HCT116 (cell line): ENCODE measurements around the gene SNCAIP. TPM values are rescaled to one million over a fixed set of nuclear protein-coding genes. Genes with fewer than 3 reads are reported as not detected.

Experiments
- ATAC-seq: fragments of 200-7000 bp; cut with Tn5 transposase; 2 replicates; pipeline ENCODE4 v1.9.1; 2020; ENCODE audit warnings: mild to moderate bottlenecking, moderate library complexity
- BruUV-seq: library from RNA; stranded (reverse); fragments of 400-500 nt; replicated peaks from 2 replicates; lab custom pipeline; 2021; lab: Mats Ljungman, UMichigan
- CTCF ChIA-PET: fragments of 300-600 bp; sonication (Branson Sonifier 250); formaldehyde crosslinking; loops from one replicate; lab custom pipeline; 2021; ENCODE audit warnings: antibody characterized with exemption; lab: Charles Lee
- POLR2A ChIA-PET: fragments of 300-600, 350-600 bp; sonication (Branson Sonifier 250); formaldehyde crosslinking; loops from one replicate; lab custom pipeline; 2021; ENCODE audit warnings: antibody characterized with exemption; lab: Charles Lee
- RAD21 ChIA-PET, 2 experiments: fragments of 300-600 bp; sonication (Branson Sonifier 250); formaldehyde crosslinking; loops; one replicate each; lab custom pipeline; 2023; ENCODE audit warnings: low total read pairs in 2 of 2; ENCODE audit not compliant: uncharacterized antibody in 2 of 2, unreplicated experiment in 2 of 2, low non-redundant PET in 1 of 2; lab: Charles Lee
- DNase-seq: peaks from one replicate; pipeline ENCODE4 v3.0.0-alpha.2; 2010; ENCODE audit warnings: low read depth, low spot score
- H2AFZ ChIP-seq: fragments of 200-600 bp; shearing (Covaris generic), sonication (generic); 2 replicates; pipeline ENCODE4 v1.6.1; 2017; ENCODE audit warnings: low read depth, mixed run types, mixed read lengths, antibody characterized with exemption, low read length; ENCODE audit not compliant: poor library complexity, severe bottlenecking
- H3K27ac ChIP-seq: 2 replicates; pipeline ENCODE4 v1.5.1; 2012; ENCODE audit warnings: low read depth, low read length
- H3K27me3 ChIP-seq: fragments of 200-600 bp; sonication (generic); 2 replicates; pipeline ENCODE4 v1.6.1; 2016; ENCODE audit warnings: mixed run types, low read length, mixed read lengths; ENCODE audit not compliant: insufficient read depth
- H3K36me3 ChIP-seq, 2 experiments: fragments of 200-500 bp in 1 of 2; fragments of 200-600 bp in 1 of 2; sonication (Bioruptor generic) in 1 of 2; sonication (generic) in 1 of 2; 2 replicates each; pipeline versions ENCODE4 v1.5.1 to v1.6.1; 2014 to 2016; ENCODE audit warnings: low read length in 2 of 2, inconsistent platforms in 1 of 2, mixed read lengths in 1 of 2, mixed run types in 1 of 2; ENCODE audit not compliant: insufficient read depth in 2 of 2, control insufficient read depth in 1 of 2
- H3K4me1 ChIP-seq, 2 experiments: fragments of 200-600 bp in 1 of 2; sonication (generic) in 1 of 2; 2 replicates each; pipeline versions ENCODE4 v1.5.1 to v1.6.1; 2012 to 2017; ENCODE audit warnings: low read length in 2 of 2, inconsistent platforms in 1 of 2, mild to moderate bottlenecking in 1 of 2, mixed read lengths in 1 of 2, mixed run types in 1 of 2, moderate library complexity in 1 of 2; ENCODE audit not compliant: insufficient read depth in 2 of 2, control insufficient read depth in 1 of 2
- H3K4me2 ChIP-seq: fragments of 200-600 bp; sonication (generic); 2 replicates; pipeline ENCODE4 v1.6.1; 2017; ENCODE audit warnings: mixed run types, low read length, mixed read lengths
- H3K4me3 ChIP-seq, 2 experiments: fragments of 200-600 bp in 1 of 2; sonication (generic) in 1 of 2; replicated peaks in 1 of 2; 2 replicates each; pipeline ENCODE4 v1.5.1; 2011 to 2016; ENCODE audit warnings: low read length in 2 of 2, control low read depth in 1 of 2, low read depth in 1 of 2, mild to moderate bottlenecking in 1 of 2, mixed read lengths in 1 of 2, mixed run types in 1 of 2
- H3K79me2 ChIP-seq: fragments of 200-600 bp; sonication (generic); 2 replicates; pipeline ENCODE4 v1.6.1; 2017; ENCODE audit warnings: mild to moderate bottlenecking, mixed run types, low read length, moderate library complexity, mixed read lengths; ENCODE audit not compliant: insufficient read depth
- H3K9ac ChIP-seq: fragments of 200-600 bp; sonication (generic); 2 replicates; pipeline ENCODE4 v1.6.1; 2016; ENCODE audit warnings: low read length, mixed read lengths
- H3K9me2 ChIP-seq: fragments of 200-600 bp; sonication (generic), shearing (Covaris generic); 2 replicates; pipeline ENCODE4 v1.6.1; 2017; ENCODE audit warnings: mixed run types, mild to moderate bottlenecking, moderate library complexity; ENCODE audit not compliant: insufficient read depth
- H3K9me3 ChIP-seq, 2 experiments: fragments of 200-500 bp in 1 of 2; fragments of 200-600 bp in 1 of 2; sonication (Bioruptor generic) in 1 of 2; sonication (generic) in 1 of 2; 2 replicates each; pipeline ENCODE4 v1.6.1; 2014 to 2017; ENCODE audit warnings: low read length in 2 of 2, mixed read lengths in 2 of 2, inconsistent platforms in 1 of 2, low read depth in 1 of 2, mild to moderate bottlenecking in 1 of 2, mixed run types in 1 of 2, moderate library complexity in 1 of 2; ENCODE audit not compliant: control insufficient read depth in 1 of 2, insufficient read depth in 1 of 2
- H4K20me1 ChIP-seq: fragments of 200-600 bp; sonication (generic), shearing (Covaris generic); 2 replicates; pipeline ENCODE4 v1.6.1; 2017; ENCODE audit warnings: mixed run types, mild to moderate bottlenecking, moderate library complexity; ENCODE audit not compliant: insufficient read depth
- ATF3 ChIP-seq: IDR thresholded peaks from 2 replicates; pipeline ENCODE4 v1.6.1; 2012
- CBX3 ChIP-seq: IDR thresholded peaks from 2 replicates; pipeline ENCODE4 v1.6.1; 2012; ENCODE audit warnings: low read depth
- EGR1 ChIP-seq: IDR thresholded peaks from 2 replicates; pipeline ENCODE4 v1.6.1; 2012; ENCODE audit warnings: low read depth
- ELF1 ChIP-seq: IDR thresholded peaks from 2 replicates; pipeline ENCODE4 v1.6.1; 2012; ENCODE audit warnings: low read depth, borderline replicate concordance
- EZH2 ChIP-seq: fragments of 200-600 bp; sonication (generic); IDR thresholded peaks from 2 replicates; pipeline ENCODE4 v1.6.1; 2017; ENCODE audit warnings: antibody characterized with exemption, mixed run types
- FOSL1 ChIP-seq: IDR thresholded peaks from 2 replicates; pipeline ENCODE4 v1.6.1; 2012; ENCODE audit warnings: low read depth
- JUND ChIP-seq: IDR thresholded peaks from 2 replicates; pipeline ENCODE4 v1.6.1; 2012
- MAX ChIP-seq: IDR thresholded peaks from 2 replicates; pipeline ENCODE4 v1.6.1; 2012
- RAD21 ChIP-seq: IDR thresholded peaks from 2 replicates; pipeline ENCODE4 v1.6.1; 2012; ENCODE audit warnings: low read depth, mild to moderate bottlenecking
- REST ChIP-seq: IDR thresholded peaks from 2 replicates; pipeline ENCODE4 v1.6.1; 2012; ENCODE audit warnings: low read depth
- YY1 ChIP-seq: IDR thresholded peaks from 2 replicates; pipeline ENCODE4 v1.6.1; 2011; ENCODE audit warnings: low read length, low read depth, moderate library complexity, mild to moderate bottlenecking; ENCODE audit not compliant: insufficient replicate concordance; ENCODE audit errors: extremely low read depth
- ZBTB33 ChIP-seq: IDR thresholded peaks from 2 replicates; pipeline ENCODE4 v1.6.1; 2011; ENCODE audit warnings: mild to moderate bottlenecking, low read length, moderate library complexity; ENCODE audit not compliant: insufficient replicate concordance; ENCODE audit errors: extremely low read depth
- intact Hi-C: fragments of 100-400 bp; cut with micrococcal nuclease; formaldehyde crosslinking; loops from 2 replicates; pipeline ENCODE4 v1.10.0; 2022
- total RNA-seq: library from RNA; stranded (reverse); gene quantifications from one replicate; pipeline ENCODE4 v1.2.1, GENCODE V29; 2021; ENCODE audit not compliant: unreplicated experiment

SNCAIP gene
- total RNA-seq, 1 experiment from 2014 or later, result not detected

GRCh38 chr5:122426301-122426700, 114.3 kb downstream of the SNCAIP start:
- no peak overlapping the region for H3K4me3 ChIP-seq
- ChIA-PET RAD21 (no interaction called here), POLR2A (no interaction called here), CTCF (no interaction called here)
- no peaks in the 10 kb centered on the region for H3K9me2 ChIP-seq
- H3K27ac ChIP-seq, result no peak overlapping the region
- H2AFZ ChIP-seq, result no peak overlapping the region
- no peak overlapping the region for H3K9ac ChIP-seq
- no peak for TF ChIP-seq RAD21
- no peak for TF ChIP-seq ATF3
- no peak for TF ChIP-seq FOSL1
- TF ChIP-seq ELF1, result no peak
- H4K20me1 ChIP-seq, result no peaks in the 10 kb centered on the region
- intact Hi-C loops, result no loop called here
- H3K9me3 ChIP-seq, result no peaks in the 10 kb centered on the region
- H3K27me3 ChIP-seq, result no peaks in the 10 kb centered on the region
- no peak overlapping the region for H3K4me2 ChIP-seq
- no TSS peak for BruUV-seq
- H3K4me1 ChIP-seq, result no peaks in the 10 kb centered on the region
- no peaks in the 10 kb centered on the region for H3K36me3 ChIP-seq
- DNase-seq (no peak), ATAC-seq (no peak)
- H3K79me2 ChIP-seq, result no peaks in the 10 kb centered on the region

GRCh38 chr5:122427621-122428020, 115.6 kb downstream of the SNCAIP start:
- H3K4me1 ChIP-seq, result no peaks in the 10 kb centered on the region
- H2AFZ ChIP-seq, result no peak overlapping the region
- BruUV-seq, result no TSS peak
- ChIA-PET POLR2A (no interaction called here), CTCF (no interaction called here), RAD21 (no interaction called here)
- no peaks in the 10 kb centered on the region for H4K20me1 ChIP-seq
- DNase-seq, result no peak
- ATAC-seq, result no peak
- H3K9me3 ChIP-seq, result no peaks in the 10 kb centered on the region
- no peaks in the 10 kb centered on the region for H3K36me3 ChIP-seq
- H3K79me2 ChIP-seq, result no peaks in the 10 kb centered on the region
- no peak overlapping the region for H3K4me3 ChIP-seq
- no peaks in the 10 kb centered on the region for H3K27me3 ChIP-seq
- no peak overlapping the region for H3K27ac ChIP-seq
- no peaks in the 10 kb centered on the region for H3K9me2 ChIP-seq
- intact Hi-C loops, result no loop called here
- H3K9ac ChIP-seq, result no peak overlapping the region
- no peak overlapping the region for H3K4me2 ChIP-seq
- TF ChIP-seq CBX3 (no peak), ZBTB33 (no peak), REST (no peak), YY1 (no peak), MAX (no peak), JUND (no peak), EGR1 (no peak), EZH2 (no peak), ELF1 (no peak), FOSL1 (no peak)
